ENCODE measurements around the gene RHOBTB1. TPM values are rescaled to one million over a fixed set of nuclear protein-coding genes. Genes with fewer than 3 reads are reported as not detected.

RHOBTB1 gene
- total and polyA plus RNA-seq, 9 of the 15 experiments (the other 6 are each of a cell fraction or from before 2014, with no cell fraction given) = 1.7 to 11.7 (median 9.3) TPM

- Histone ChIP-seq H3K4me2 (ENCODE audit: insufficient read depth, low read length) (no peak overlapping the region), H3K4me1 (replicated peaks in 1 of 2; ENCODE audit: control insufficient read depth in 2 of 2, insufficient read depth in 2 of 2, low read length in 2 of 2) (peaks cover 0 to 17% of the 10 kb centered on the region in 2 experiments; a peak in 3 of 5 replicates), H3K4me3 (no peak overlapping the region), H4K20me1 (replicated peaks; ENCODE audit: control insufficient read depth, insufficient read depth, low read length) (no peaks in the 10 kb centered on the region), H3K27ac (ENCODE audit: extremely low read depth, low read depth, low read length) (no peak overlapping the region), H3K79me2 (ENCODE audit: control insufficient read depth, insufficient read depth, low read length) (no peaks in the 10 kb centered on the region), H3K9ac (ENCODE audit: insufficient read depth in 1 of 2, low read depth in 2 of 2, low read length in 2 of 2) (no peak overlapping the region), H3K9me1 (ENCODE audit: control insufficient read depth, insufficient read depth, low read length) (no peaks in the 10 kb centered on the region), H3K9me3 (replicated peaks; ENCODE audit: control insufficient read depth, insufficient read depth, low read depth, low read length) (no peaks in the 10 kb centered on the region), H3K27me3 (ENCODE audit: control insufficient read depth in 2 of 2, insufficient read depth in 2 of 2, low read length in 2 of 2) (no peaks in the 10 kb centered on the region), H3K36me3 (ENCODE audit: control insufficient read depth, insufficient read depth, low read length) (no peaks in the 10 kb centered on the region), H2AFZ (ENCODE audit: low read depth, low read length) (peak overlapping the region; percentile 32)
- WGBS (ENCODE audit: insufficient coverage, low coverage, missing lambda C conversion rate) = 17% methylated on average over 3 of the region's 3 CpGs
- ChIA-PET CTCF (ENCODE audit: low intra/inter-chr PET ratio) (no interaction called here), POLR2A (interaction anchor here (0.7 to 1.4 kb wide), 3 partner anchors 10 to 16 kb away, joined by 3 read pairs; partner anchors contain the start of gene RHOBTB1)
- intact Hi-C loops (cut with micrococcal nuclease) (no loop called here), in situ Hi-C loops (cut with MboI) (no loop called here)
- no peak; the same call in 2 of the 3 replicates for ATAC-seq
- TF ChIP-seq ZNF121 (CRISPR knock-in tag; conservative IDR thresholded peaks at IDR 0.05) (no peak), PHF20 (IDR thresholded peaks at IDR 0.05; ENCODE audit: partially characterized antibody) (no peak), ZBED1 (IDR thresholded peaks at IDR 0.05) (no peak), ZNF77 (CRISPR knock-in tag; IDR thresholded peaks at IDR 0.05) (no peak), HNRNPL (IDR thresholded peaks at IDR 0.05; ENCODE audit: low read depth, low read length) (no peak), MEIS2 (IDR thresholded peaks at IDR 0.05; ENCODE audit: partially characterized antibody) (peak; percentile 2), CGGBP1 (CRISPR knock-in tag; IDR thresholded peaks at IDR 0.05) (no peak), USF1 (CRISPR knock-in tag; IDR thresholded peaks at IDR 0.05) (peak; percentile 47; the same call in 1 of the 2 replicates), CCAR2 (IDR thresholded peaks at IDR 0.05; ENCODE audit: low read depth, low read length) (no peak), PRMT5 (CRISPR knock-in tag; IDR thresholded peaks at IDR 0.05) (no peak), USF2 (CRISPR knock-in tag; IDR thresholded peaks at IDR 0.05) (peak; percentile 25; the same call in 1 of the 2 replicates), IFI16 (CRISPR knock-in tag; IDR thresholded peaks at IDR 0.05) (no peak)
- FAIRE-seq = no peak
- BruUV-seq (replicated peaks) = no TSS peak
- no peak for DNase-seq (ENCODE audit: extremely low read depth in 1 of 4, low spot score in 3 of 4)
Observed at GRCh38 chr10:60958892-60959601, 15.1 kb upstream of the RHOBTB1 start.

Measured in K562 (cell line).